CD4-positive, CD25-positive, alpha-beta regulatory T cell (primary cell): ENCODE measurements around the gene ACTN4. TPM values are rescaled to one million over a fixed set of nuclear protein-coding genes. Genes with fewer than 3 reads are reported as not detected.

Experiments used
- ATAC-seq, 2 donors: fragments of 150-1000 bp; cut with Tn5 transposase; one replicate each; pipeline ENCODE4 v1.10.0; 2021; ENCODE audit warnings: low read depth in 2 of 2, moderate number of reproducible peaks in 2 of 2, moderate library complexity in 1 of 2
- DNase-seq, 3 donors: peaks; one replicate each; pipeline versions ENCODE4 v3.0.0 to v3.0.0-alpha.2; 2012 to 2022; ENCODE audit warnings: mixed read lengths in 1 of 3
- H3K27ac ChIP-seq: one replicate; pipeline ENCODE4 v1.7.0; 2013; ENCODE audit warnings: mild to moderate bottlenecking, low read length; ENCODE audit not compliant: insufficient read depth, poor library complexity, severe bottlenecking
- H3K27me3 ChIP-seq: one replicate; pipeline ENCODE4 v1.7.0; 2013; ENCODE audit warnings: low read length; ENCODE audit not compliant: control insufficient read depth, insufficient read depth
- H3K36me3 ChIP-seq: one replicate; pipeline ENCODE4 v1.7.0; 2013; ENCODE audit warnings: mild to moderate bottlenecking, low read length, moderate library complexity; ENCODE audit not compliant: control insufficient read depth, insufficient read depth
- H3K4me1 ChIP-seq: 2 replicates; pipeline ENCODE4 v1.7.0; 2013; ENCODE audit warnings: mild to moderate bottlenecking, low read length; ENCODE audit not compliant: insufficient read depth, control insufficient read depth, poor library complexity, severe bottlenecking
- H3K4me3 ChIP-seq: one replicate; pipeline ENCODE4 v1.7.0; 2013; ENCODE audit warnings: low read depth, mild to moderate bottlenecking, low read length, moderate library complexity
- H3K9me3 ChIP-seq, 2 experiments: 1 replicate in 1 of 2; 2 replicates in 1 of 2; pipeline ENCODE4 v1.7.0; 2013; ENCODE audit warnings: low read length in 2 of 2, mild to moderate bottlenecking in 1 of 2, moderate library complexity in 1 of 2; ENCODE audit not compliant: control insufficient read depth in 2 of 2
- H3K27ac Mint-ChIP-seq, 3 donors: one replicate each; pipeline ENCODE4 v1.8.0; 2020 to 2022; ENCODE audit warnings: mild to moderate bottlenecking in 3 of 3, mixed read lengths in 3 of 3, moderate library complexity in 2 of 3
- H3K27me3 Mint-ChIP-seq: one replicate; pipeline ENCODE4 v1.8.0; 2022; ENCODE audit warnings: mild to moderate bottlenecking, mixed read lengths
- H3K36me3 Mint-ChIP-seq: one replicate; pipeline ENCODE4 v1.8.0; 2020; ENCODE audit warnings: mixed read lengths
- H3K4me1 Mint-ChIP-seq, 4 donors: one replicate each; pipeline ENCODE4 v1.8.0; 2020 to 2022; ENCODE audit warnings: mixed read lengths in 4 of 4, mild to moderate bottlenecking in 1 of 4
- H3K4me3 Mint-ChIP-seq, 4 donors: one replicate each; pipeline ENCODE4 v1.8.0; 2020 to 2022; ENCODE audit warnings: mild to moderate bottlenecking in 4 of 4, mixed read lengths in 4 of 4, moderate library complexity in 3 of 4
- H3K9me3 Mint-ChIP-seq, 7 donors: one replicate each; pipeline ENCODE4 v1.8.0; 2020 to 2022; ENCODE audit warnings: mixed read lengths in 7 of 7, mild to moderate bottlenecking in 3 of 7, moderate library complexity in 2 of 7
- polyA plus RNA-seq, 4 donors: library from polyadenylated mRNA; unstranded; fragments of 300-500 nt; fragmentation: Illumina TruSeq; gene quantifications; one replicate each; pipeline ENCODE4 v1.2.3, GENCODE V29; 2021
- total RNA-seq: library from RNA; stranded (reverse); gene quantifications from one replicate; pipeline ENCODE4 v1.2.3, GENCODE V29; 2022

The ACTN4 gene
- total and polyA plus RNA-seq, 5 donors from 2014 or later, result 11.2 to 323 (median 20.2) TPM

DNA sequence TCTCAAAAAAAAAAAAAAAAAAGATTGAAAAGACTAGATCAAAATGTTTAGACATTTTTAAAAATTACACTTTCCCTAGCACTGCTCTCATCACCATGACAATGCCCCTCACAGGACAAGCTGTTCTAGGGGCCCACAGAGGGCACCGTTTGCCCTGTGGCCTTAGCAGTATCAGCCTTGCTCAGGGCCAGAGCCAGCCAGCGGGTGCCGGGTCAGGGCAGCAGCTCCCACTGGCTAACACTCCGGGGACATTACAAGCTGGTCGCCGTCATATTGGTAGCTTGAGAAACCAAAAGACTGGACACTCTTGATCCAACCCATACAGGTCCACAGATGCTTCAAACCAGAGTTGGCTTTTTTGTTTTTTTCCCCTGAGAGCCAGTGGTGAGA lies 78.8 kb downstream of the ACTN4 start:
- H3K27ac Mint-ChIP-seq, result no peak overlapping the region
- peaks cover 5% of the 10 kb centered on the region for H3K4me1 ChIP-seq

GRCh38 chr19:38726761-38727301 lies 79.4 kb downstream of the ACTN4 start:
- no peak overlapping the region for H3K4me3 ChIP-seq
- Mint-ChIP-seq H3K27ac (no peak overlapping the region), H3K4me1 (peaks cover 0 to 16% (median 8%) of the 10 kb centered on the region in 4 donors), H3K4me3 (no peak overlapping the region), H3K9me3 (no peaks in the 10 kb centered on the region), H3K27me3 (no peaks in the 10 kb centered on the region), H3K36me3 (peaks cover 3% of the 10 kb centered on the region)
- peaks cover 5% of the 10 kb centered on the region for H3K4me1 ChIP-seq
- no peak overlapping the region for H3K27ac ChIP-seq
- DNase-seq (no peak), ATAC-seq (no peak)
- no peaks in the 10 kb centered on the region for H3K27me3 ChIP-seq
- peaks cover 67% of the 10 kb centered on the region for H3K36me3 ChIP-seq
- no peaks in the 10 kb centered on the region for H3K9me3 ChIP-seq

More for the DNA sequence above, 78.8 kb downstream of the ACTN4 start:
- Histone ChIP-seq H3K9me3 (no peaks in the 10 kb centered on the region), H3K27me3 (no peaks in the 10 kb centered on the region), H3K36me3 (peaks cover 72% of the 10 kb centered on the region), H3K4me3 (no peak overlapping the region), H3K27ac (no peak overlapping the region)
- H3K9me3 Mint-ChIP-seq, result no peaks in the 10 kb centered on the region
- H3K4me1 Mint-ChIP-seq, result peaks cover 0 to 11% (median 8%) of the 10 kb centered on the region in 4 donors
- no peak for ATAC-seq
- no peak for DNase-seq
- H3K4me3 Mint-ChIP-seq, result no peak overlapping the region
- H3K27me3 Mint-ChIP-seq, result no peaks in the 10 kb centered on the region
- H3K36me3 Mint-ChIP-seq, result peaks cover 3% of the 10 kb centered on the region

GRCh38 chr19:38727306-38727867 lies 79.9 kb downstream of the ACTN4 start:
- no peak overlapping the region for H3K4me3 Mint-ChIP-seq
- peaks cover 5% of the 10 kb centered on the region for H3K4me1 ChIP-seq
- DNase-seq, result no peak
- peaks cover 3% of the 10 kb centered on the region for H3K36me3 Mint-ChIP-seq
- no peaks in the 10 kb centered on the region for H3K27me3 Mint-ChIP-seq
- H3K27ac ChIP-seq, result no peak overlapping the region
- H3K4me1 Mint-ChIP-seq, result peaks cover 0 to 17% (median 9%) of the 10 kb centered on the region in 4 donors
- H3K9me3 Mint-ChIP-seq, result no peaks in the 10 kb centered on the region
- H3K9me3 ChIP-seq, result no peaks in the 10 kb centered on the region
- no peak overlapping the region for H3K27ac Mint-ChIP-seq
- ATAC-seq, result no peak
- H3K27me3 ChIP-seq, result no peaks in the 10 kb centered on the region
- peaks cover 61% of the 10 kb centered on the region for H3K36me3 ChIP-seq
- H3K4me3 ChIP-seq, result no peak overlapping the region

GRCh38 chr19:38727868-38728660 lies 80.6 kb downstream of the ACTN4 start:
- H3K27ac ChIP-seq, result no peak overlapping the region
- DNase-seq, result no peak
- no peaks in the 10 kb centered on the region for H3K9me3 Mint-ChIP-seq
- no peaks in the 10 kb centered on the region for H3K9me3 ChIP-seq
- H3K27ac Mint-ChIP-seq, result no peak overlapping the region
- H3K4me3 Mint-ChIP-seq, result no peak overlapping the region
- no peak overlapping the region for H3K4me3 ChIP-seq
- H3K36me3 ChIP-seq, result peaks cover 55% of the 10 kb centered on the region
- peaks cover 3% of the 10 kb centered on the region for H3K36me3 Mint-ChIP-seq
- ATAC-seq, result no peak
- H3K27me3 ChIP-seq, result no peaks in the 10 kb centered on the region
- H3K27me3 Mint-ChIP-seq, result no peaks in the 10 kb centered on the region
- peaks cover 0 to 23% (median 11%) of the 10 kb centered on the region in 4 donors for H3K4me1 Mint-ChIP-seq
- H3K4me1 ChIP-seq, result peaks cover 5% of the 10 kb centered on the region

GRCh38 chr19:38728752-38729541 lies 81.5 kb downstream of the ACTN4 start:
- Histone ChIP-seq H3K27me3 (no peaks in the 10 kb centered on the region), H3K9me3 (no peaks in the 10 kb centered on the region), H3K4me1 (peaks cover 8% of the 10 kb centered on the region), H3K36me3 (peaks cover 46% of the 10 kb centered on the region), H3K27ac (no peak overlapping the region), H3K4me3 (no peak overlapping the region)
- ATAC-seq (no peak), DNase-seq (no peak)
- H3K27me3 Mint-ChIP-seq, result no peaks in the 10 kb centered on the region
- H3K4me1 Mint-ChIP-seq, result peaks cover 0 to 25% (median 15%) of the 10 kb centered on the region in 4 donors
- peaks cover 3% of the 10 kb centered on the region for H3K36me3 Mint-ChIP-seq
- H3K27ac Mint-ChIP-seq, result no peak overlapping the region
- H3K4me3 Mint-ChIP-seq, result no peak overlapping the region
- H3K9me3 Mint-ChIP-seq, result no peaks in the 10 kb centered on the region

- Histone ChIP-seq H3K27ac (peak overlapping the region; percentile 41), H3K36me3 (peaks cover 37% of the 10 kb centered on the region), H3K27me3 (no peaks in the 10 kb centered on the region), H3K4me1 (peaks cover 17% of the 10 kb centered on the region), H3K4me3 (no peak overlapping the region), H3K9me3 (no peaks in the 10 kb centered on the region)
- Mint-ChIP-seq H3K27me3 (no peaks in the 10 kb centered on the region), H3K4me3 (peak overlapping the region in 1 of 4 donors; percentile 19), H3K27ac (peak overlapping the region in 1 of 3 donors; percentile 76), H3K4me1 (peaks cover 0 to 34% (median 20%) of the 10 kb centered on the region in 4 donors), H3K9me3 (no peaks in the 10 kb centered on the region), H3K36me3 (peaks cover 3% of the 10 kb centered on the region)
- DNase-seq (peak; percentile 55 to 76 (median 71)), ATAC-seq (peak; percentile 55 to 59)
Observed at GRCh38 chr19:38729653-38730469, 82.4 kb downstream of the ACTN4 start.

GRCh38 chr19:38730470-38730730 lies 83.0 kb downstream of the ACTN4 start:
- H3K36me3 Mint-ChIP-seq, result peaks cover 3% of the 10 kb centered on the region
- no peaks in the 10 kb centered on the region for H3K27me3 Mint-ChIP-seq
- Histone ChIP-seq H3K27me3 (no peaks in the 10 kb centered on the region), H3K4me1 (peaks cover 23% of the 10 kb centered on the region), H3K27ac (peak overlapping the region; percentile 19), H3K9me3 (no peaks in the 10 kb centered on the region), H3K36me3 (peaks cover 33% of the 10 kb centered on the region), H3K4me3 (no peak overlapping the region)
- ATAC-seq, result no peak
- H3K4me3 Mint-ChIP-seq, result peak overlapping the region in 1 of 4 donors; percentile 19
- H3K9me3 Mint-ChIP-seq, result peaks cover 0 to 1% (median 0%) of the 10 kb centered on the region in 7 donors
- peaks cover 0 to 39% (median 23%) of the 10 kb centered on the region in 4 donors for H3K4me1 Mint-ChIP-seq
- DNase-seq, result no peak
- H3K27ac Mint-ChIP-seq, result peak overlapping the region in 1 of 3 donors; percentile 76
